HEK293T (cell line): ENCODE data around the gene CLEC16A.

ENCODE experiments used
- CTCF ChIA-PET: fragments of 350-600 bp; formaldehyde crosslinking; extraction: SDS; loops from one replicate; lab custom pipeline; 2021; ENCODE audit warnings: antibody characterized with exemption, inconsistent platforms; lab: Yijun Ruan, JAX
- POLR2A ChIA-PET: fragments of 350-600 bp; formaldehyde crosslinking; extraction: SDS; loops from one replicate; lab custom pipeline; 2020; ENCODE audit warnings: antibody characterized with exemption, inconsistent platforms; lab: Yijun Ruan, JAX
- DNase-seq: peaks from one replicate; pipeline ENCODE4 v3.0.0; 2012; ENCODE audit warnings: mixed read lengths; ENCODE audit errors: extremely low spot score
- ARNT ChIP-seq: fragments of 450-650 bp; IDR thresholded peaks from 2 replicates; pipeline ENCODE4 v1.6.1; 2017; ENCODE audit warnings: mild to moderate bottlenecking
- BHLHE40 ChIP-seq: fragments of 450-650 bp; IDR thresholded peaks from 2 replicates; pipeline ENCODE4 v1.6.1; 2016; ENCODE audit warnings: mild to moderate bottlenecking, moderate library complexity, borderline replicate concordance
- CTBP1 ChIP-seq: fragments of 450-650 bp; IDR thresholded peaks from 2 replicates; pipeline ENCODE4 v1.6.1; 2016; ENCODE audit warnings: borderline replicate concordance
- ELF4 ChIP-seq: fragments of 450-650 bp; IDR thresholded peaks from 2 replicates; pipeline ENCODE4 v1.6.1; 2017; ENCODE audit warnings: antibody characterized with exemption
- FOXA1 ChIP-seq: fragments of 450-650 bp; IDR thresholded peaks from 2 replicates; pipeline ENCODE4 v1.6.1; 2016; ENCODE audit warnings: mild to moderate bottlenecking
- FOXK2 ChIP-seq: fragments of 450-650 bp; IDR thresholded peaks from 2 replicates; pipeline ENCODE4 v1.6.1; 2016; ENCODE audit warnings: mild to moderate bottlenecking
- FOXM1 ChIP-seq: fragments of 450-650 bp; IDR thresholded peaks from 2 replicates; pipeline ENCODE4 v1.6.1; 2017; ENCODE audit warnings: mild to moderate bottlenecking, borderline replicate concordance
- HDGF ChIP-seq: fragments of 450-650 bp; IDR thresholded peaks from 2 replicates; pipeline ENCODE4 v1.6.1; 2017; ENCODE audit warnings: antibody characterized with exemption, borderline replicate concordance
- L3MBTL2 ChIP-seq: fragments of 450-650 bp; conservative IDR thresholded peaks from 2 replicates; pipeline ENCODE4 v1.6.1; 2016; ENCODE audit warnings: mild to moderate bottlenecking
- LEF1 ChIP-seq: fragments of 450-650 bp; IDR thresholded peaks from 2 replicates; pipeline ENCODE4 v1.6.1; 2017; ENCODE audit warnings: mild to moderate bottlenecking, borderline replicate concordance
- NFRKB ChIP-seq: fragments of 450-650 bp; IDR thresholded peaks from 2 replicates; pipeline ENCODE4 v1.6.1; 2016; ENCODE audit warnings: mild to moderate bottlenecking, moderate library complexity
- PKNOX1 ChIP-seq: fragments of 450-650 bp; IDR thresholded peaks from 2 replicates; pipeline ENCODE4 v1.6.1; 2016
- SP1 ChIP-seq: fragments of 450-650 bp; IDR thresholded peaks from 2 replicates; pipeline ENCODE4 v1.6.1; 2017
- SUZ12 ChIP-seq: fragments of 450-650 bp; IDR thresholded peaks from 2 replicates; pipeline ENCODE4 v1.6.1; 2016; ENCODE audit warnings: mild to moderate bottlenecking
- TARDBP ChIP-seq: fragments of 450-650 bp; IDR thresholded peaks from 2 replicates; pipeline ENCODE4 v1.6.1; 2016
- ZNF384 ChIP-seq: fragments of 450-650 bp; IDR thresholded peaks from 2 replicates; pipeline ENCODE4 v1.6.1; 2016

The CLEC16A gene

GRCh38 chr16:11147754-11148444 lies 203.5 kb downstream of the CLEC16A start:
- no peak for DNase-seq
- CTCF ChIA-PET = no interaction called here
- POLR2A ChIA-PET = no interaction called here
- no peak for TF ChIP-seq FOXK2
- no peak for TF ChIP-seq ZNF384
- no peak for TF ChIP-seq HDGF
- no peak for TF ChIP-seq FOXM1

DNA sequence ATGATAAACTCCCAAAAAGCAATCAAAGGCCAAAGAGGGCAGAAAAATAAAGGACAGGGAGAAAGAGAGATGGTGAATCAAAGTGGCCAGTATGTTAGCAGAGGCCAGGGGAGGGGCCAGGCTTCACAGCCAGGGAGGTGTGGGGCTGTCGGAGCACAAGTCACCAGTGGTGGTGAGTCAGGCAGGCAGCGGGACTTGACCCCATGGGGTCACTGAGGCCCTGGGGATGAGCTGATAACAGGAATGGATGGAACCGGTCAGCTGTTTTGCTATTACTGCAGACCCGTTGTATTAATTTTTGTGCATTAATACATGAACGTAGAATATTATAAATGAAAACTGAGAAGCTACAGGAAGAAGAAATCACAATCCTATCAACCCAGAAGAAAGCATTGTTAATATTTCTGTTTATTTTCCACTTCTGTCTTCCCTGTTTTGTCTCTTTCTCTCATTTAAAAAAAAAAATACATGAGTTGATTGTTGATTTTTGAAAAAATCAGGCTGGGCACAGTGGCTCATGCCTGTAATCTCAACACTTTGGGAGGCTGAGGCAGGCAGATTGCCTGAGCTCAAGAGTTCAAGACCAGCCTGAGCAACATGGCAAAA lies 204.8 kb downstream of the CLEC16A start:
- CTCF ChIA-PET = no interaction called here
- POLR2A ChIA-PET = no interaction called here
- no peak for DNase-seq
- TF ChIP-seq SUZ12 (no peak), FOXM1 (no peak), FOXA1 (no peak), NFRKB (no peak), ELF4 (no peak), CTBP1 (no peak), ARNT (no peak), SP1 (no peak), PKNOX1 (no peak), TARDBP (no peak), HDGF (no peak), BHLHE40 (no peak), L3MBTL2 (no peak), ZNF384 (no peak)

- TF ChIP-seq FOXK2 (no peak), SP1 (no peak), L3MBTL2 (no peak), NFRKB (no peak), LEF1 (no peak), SUZ12 (no peak), ELF4 (no peak), TARDBP (no peak), FOXM1 (no peak), PKNOX1 (no peak), ZNF384 (no peak), CTBP1 (no peak), HDGF (no peak), ARNT (no peak), BHLHE40 (no peak), FOXA1 (no peak)
- POLR2A ChIA-PET = no interaction called here
- CTCF ChIA-PET = no interaction called here
- no peak for DNase-seq
Measured at GRCh38 chr16:11150190-11150589, 205.8 kb downstream of the CLEC16A start.

DNA sequence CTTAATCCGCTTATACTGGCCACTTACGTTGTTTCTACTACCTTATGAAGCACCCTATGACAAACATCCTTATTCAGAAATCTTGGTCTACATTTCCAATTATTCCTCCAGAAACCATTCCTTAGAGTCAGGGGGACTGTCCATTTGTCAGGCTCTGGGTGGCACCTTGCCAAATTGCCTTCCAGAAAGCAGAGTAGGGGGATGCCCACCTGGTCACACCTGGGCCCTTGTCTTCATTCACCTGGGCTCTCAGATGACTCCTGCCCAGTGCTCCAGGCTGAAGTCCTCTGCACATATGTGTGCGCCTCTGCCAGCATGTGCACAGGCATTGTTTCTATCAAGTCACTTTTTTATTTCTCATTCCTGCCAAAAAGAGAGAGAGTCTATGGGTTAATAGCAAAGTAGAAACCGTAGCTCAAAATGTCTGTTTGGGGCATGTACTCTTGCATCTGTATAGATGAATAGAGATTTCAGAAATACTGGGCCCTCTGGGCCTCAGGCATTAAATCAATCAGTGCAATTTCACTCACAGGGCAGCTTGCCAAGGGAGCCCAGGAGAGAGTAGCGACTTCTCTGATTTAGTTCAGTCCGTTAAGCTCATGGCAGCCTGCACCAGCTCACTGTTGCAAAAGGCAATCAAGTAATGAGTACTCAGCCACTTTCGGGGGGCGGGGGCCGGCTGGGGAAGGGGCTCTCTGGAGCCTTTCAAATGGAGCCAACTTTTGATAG lies 207.0 kb downstream of the CLEC16A start:
- no peak for DNase-seq
- no peak for TF ChIP-seq PKNOX1
- no peak for TF ChIP-seq FOXA1
- TF ChIP-seq FOXK2 = no peak
- TF ChIP-seq SP1 = no peak
- TF ChIP-seq L3MBTL2 = no peak
- no peak for TF ChIP-seq FOXM1
- TF ChIP-seq ELF4 = no peak
- no peak for TF ChIP-seq LEF1
- TF ChIP-seq BHLHE40 = no peak
- no peak for TF ChIP-seq SUZ12
- no peak for TF ChIP-seq TARDBP
- POLR2A ChIA-PET = interaction anchor here (0.9 to 1.1 kb wide), 2 partner anchors 13 to 104 kb away, joined by 3 to 4 read pairs; partner anchors contain the start of gene SOCS1
- CTCF ChIA-PET = no interaction called here

GRCh38 chr16:11151885-11152629 lies 207.7 kb downstream of the CLEC16A start:
- no peak for DNase-seq

More at GRCh38 chr16:11151885-11152629, 207.7 kb downstream of the CLEC16A start:
- CTCF ChIA-PET = no interaction called here
- no peak for TF ChIP-seq CTBP1
- no peak for TF ChIP-seq BHLHE40
- TF ChIP-seq LEF1 = no peak
- no peak for TF ChIP-seq TARDBP
- no peak for TF ChIP-seq SUZ12
- no peak for TF ChIP-seq ZNF384
- POLR2A ChIA-PET = interaction anchor here (0.9 to 1.1 kb wide), 2 partner anchors 12 to 104 kb away, joined by 3 to 4 read pairs; partner anchors contain the start of gene SOCS1
